ENCODE measurements around the gene PPP1R14D. TPM values are rescaled to one million over a fixed set of nuclear protein-coding genes. Genes with fewer than 3 reads are reported as not detected.

The PPP1R14D gene
- total and polyA plus RNA-seq, 8 donors, result 0.63 to 20.0 (median 2.2) TPM; not detected in 3

GRCh38 chr15:40854161-40854560 is 25.7 kb upstream of the PPP1R14D start:
- peaks cover 10 to 20% (median 15%) of the 10 kb centered on the region in 4 donors for H3K4me1 ChIP-seq
- H3K27me3 ChIP-seq, result peaks cover 0 to 4% (median 0%) of the 10 kb centered on the region in 3 donors
- WGBS, 5 donors, result 68 to 83% (median 82%) methylated on average over 10 of the region's 10 CpGs
- H3K4me3 ChIP-seq, result no peak overlapping the region
- TF ChIP-seq POLR2A (IDR thresholded peaks at IDR 0.05) (no peak), POLR2AphosphoS5 (IDR thresholded peaks at IDR 0.05) (no peak), EP300 (IDR thresholded peaks at IDR 0.05) (no peak)
- TF ChIP-seq, protein P1, sequence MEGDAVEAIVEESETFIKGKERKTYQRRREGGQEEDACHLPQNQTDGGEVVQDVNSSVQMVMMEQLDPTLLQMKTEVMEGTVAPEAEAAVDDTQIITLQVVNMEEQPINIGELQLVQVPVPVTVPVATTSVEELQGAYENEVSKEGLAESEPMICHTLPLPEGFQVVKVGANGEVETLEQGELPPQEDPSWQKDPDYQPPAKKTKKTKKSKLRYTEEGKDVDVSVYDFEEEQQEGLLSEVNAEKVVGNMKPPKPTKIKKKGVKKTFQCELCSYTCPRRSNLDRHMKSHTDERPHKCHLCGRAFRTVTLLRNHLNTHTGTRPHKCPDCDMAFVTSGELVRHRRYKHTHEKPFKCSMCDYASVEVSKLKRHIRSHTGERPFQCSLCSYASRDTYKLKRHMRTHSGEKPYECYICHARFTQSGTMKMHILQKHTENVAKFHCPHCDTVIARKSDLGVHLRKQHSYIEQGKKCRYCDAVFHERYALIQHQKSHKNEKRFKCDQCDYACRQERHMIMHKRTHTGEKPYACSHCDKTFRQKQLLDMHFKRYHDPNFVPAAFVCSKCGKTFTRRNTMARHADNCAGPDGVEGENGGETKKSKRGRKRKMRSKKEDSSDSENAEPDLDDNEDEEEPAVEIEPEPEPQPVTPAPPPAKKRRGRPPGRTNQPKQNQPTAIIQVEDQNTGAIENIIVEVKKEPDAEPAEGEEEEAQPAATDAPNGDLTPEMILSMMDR (IDR thresholded peaks at IDR 0.05), result no peak
- DNase-seq, result no peak
- no peaks in the 10 kb centered on the region for H3K9me3 ChIP-seq
- intact Hi-C loops (cut with DNase I; ENCODE audit: low total_unique reads), result no loop called here
- peaks cover 29 to 68% (median 54%) of the 10 kb centered on the region in 4 donors for H3K36me3 ChIP-seq
- H3K27ac ChIP-seq, result no peak overlapping the region

DNA sequence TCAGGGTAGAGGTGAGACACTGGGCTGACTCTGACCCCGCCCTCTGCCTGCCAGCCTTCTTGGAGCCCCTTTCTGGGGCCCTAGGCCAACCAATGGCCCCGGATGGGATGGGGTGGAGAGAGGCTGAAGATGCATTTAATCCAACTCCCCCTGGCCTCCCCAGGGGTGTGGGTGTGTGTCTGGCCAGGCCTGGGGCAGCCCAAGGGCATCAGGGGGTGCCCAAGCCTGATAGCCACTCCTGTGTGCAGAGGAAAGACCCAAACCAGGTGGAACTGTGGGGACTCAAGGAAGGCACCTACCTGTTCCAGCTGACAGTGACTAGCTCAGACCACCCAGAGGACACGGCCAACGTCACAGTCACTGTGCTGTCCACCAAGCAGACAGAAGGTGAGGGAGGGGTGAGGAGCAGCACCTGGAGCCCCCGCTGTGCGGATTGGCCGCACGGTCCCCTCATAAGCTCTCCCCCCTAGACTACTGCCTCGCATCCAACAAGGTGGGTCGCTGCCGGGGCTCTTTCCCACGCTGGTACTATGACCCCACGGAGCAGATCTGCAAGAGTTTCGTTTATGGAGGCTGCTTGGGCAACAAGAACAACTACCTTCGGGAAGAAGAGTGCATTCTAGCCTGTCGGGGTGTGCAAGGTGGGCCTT is 24.9 kb upstream of the PPP1R14D start:
- H3K36me3 ChIP-seq, result peaks cover 29 to 68% (median 54%) of the 10 kb centered on the region in 4 donors
- no peak for DNase-seq
- no peak overlapping the region for H3K27ac ChIP-seq
- 86 to 93% (median 91%) methylated on average over 13 to 16 of the region's 16 CpGs for WGBS, 5 donors
- no peaks in the 10 kb centered on the region for H3K9me3 ChIP-seq
- TF ChIP-seq POLR2A (IDR thresholded peaks at IDR 0.05) (no peak), EP300 (IDR thresholded peaks at IDR 0.05) (no peak), POLR2AphosphoS5 (IDR thresholded peaks at IDR 0.05) (no peak)
- TF ChIP-seq, protein P1 (IDR thresholded peaks at IDR 0.05), result no peak
- no peaks in the 10 kb centered on the region for H3K27me3 ChIP-seq
- H3K4me1 ChIP-seq, result peaks cover 9 to 20% (median 12%) of the 10 kb centered on the region in 4 donors
- H3K4me3 ChIP-seq, result no peak overlapping the region
- intact Hi-C loops (cut with DNase I; ENCODE audit: low total_unique reads), result no loop called here

- TF ChIP-seq EP300 (IDR thresholded peaks at IDR 0.05) (no peak), POLR2AphosphoS5 (IDR thresholded peaks at IDR 0.05) (no peak), POLR2A (IDR thresholded peaks at IDR 0.05) (no peak)
- TF ChIP-seq, protein P1 (IDR thresholded peaks at IDR 0.05), result no peak
- Histone ChIP-seq H3K27me3 (no peaks in the 10 kb centered on the region), H3K4me3 (no peak overlapping the region), H3K9me3 (no peaks in the 10 kb centered on the region), H3K27ac (no peak overlapping the region), H3K4me1 (peaks cover 8 to 22% (median 13%) of the 10 kb centered on the region in 4 donors), H3K36me3 (peaks cover 29 to 68% (median 54%) of the 10 kb centered on the region in 4 donors)
- DNase-seq, result no peak
- intact Hi-C loops (cut with DNase I; ENCODE audit: low total_unique reads), result no loop called here
- WGBS, 5 donors, result 60 to 85% (median 69%) methylated on average over 5 of the region's 5 CpGs
Measured at GRCh38 chr15:40852529-40852928, 24.0 kb upstream of the PPP1R14D start.

DNA sequence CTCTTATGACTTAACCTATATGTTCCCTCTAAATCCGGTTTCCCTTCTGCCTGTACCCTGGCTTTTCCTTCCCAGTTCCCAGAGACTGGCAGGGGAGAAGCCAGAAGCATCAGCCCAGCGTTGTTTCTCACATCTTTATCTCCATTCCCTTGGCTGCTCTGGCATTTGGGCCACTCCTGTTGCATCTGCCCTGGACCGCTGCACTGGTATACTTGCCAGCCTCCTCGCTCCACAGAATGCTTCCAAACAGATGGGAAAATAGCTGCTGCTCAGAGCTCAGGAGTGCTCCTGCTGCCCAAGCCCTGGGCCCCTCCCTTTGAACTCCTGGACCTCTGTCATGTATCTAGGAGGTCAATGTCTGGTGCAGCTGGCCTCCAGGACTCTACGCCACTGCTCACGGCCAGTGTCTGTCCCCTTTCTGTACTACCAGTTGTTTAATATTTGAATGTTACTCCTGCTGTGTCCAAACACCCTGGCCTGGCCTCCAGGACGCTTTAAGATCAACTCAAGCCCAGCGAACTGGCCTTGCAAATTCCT is 22.1 kb upstream of the PPP1R14D start:
- intact Hi-C loops (cut with DNase I; ENCODE audit: low total_unique reads), result no loop called here
- no peak for DNase-seq
- Histone ChIP-seq H3K36me3 (peaks cover 16 to 50% (median 39%) of the 10 kb centered on the region in 4 donors), H3K9me3 (no peaks in the 10 kb centered on the region), H3K27ac (no peak overlapping the region), H3K27me3 (peaks cover 0 to 10% (median 0%) of the 10 kb centered on the region in 3 donors), H3K4me3 (no peak overlapping the region), H3K4me1 (peaks cover 10 to 29% (median 23%) of the 10 kb centered on the region in 4 donors)
- 79 to 88% (median 86%) methylated on average over 8 of the region's 8 CpGs for WGBS, 5 donors
- TF ChIP-seq POLR2A (IDR thresholded peaks at IDR 0.05) (no peak), POLR2AphosphoS5 (IDR thresholded peaks at IDR 0.05) (no peak), EP300 (IDR thresholded peaks at IDR 0.05) (no peak)
- TF ChIP-seq, protein P1 (IDR thresholded peaks at IDR 0.05), result no peak
